HG02759 (cell line): ENCODE measurements around the gene CFAP20DC.
"Not testable (repeated sequence)": the region's sequence is repeated elsewhere in the genome, so short reads cannot be mapped to it uniquely, and the experiment has no call there.

Source experiments
- ATAC-seq: cut with Tn5 transposase; IDR thresholded peaks from one replicate; pipeline ENCODE4 v1.9.1; 2021; ENCODE audit warnings: mild to moderate bottlenecking, moderate library complexity; ENCODE audit not compliant: unreplicated experiment

CFAP20DC gene

GRCh38 chr3:58707390-58707930, 342.4 kb downstream of the CFAP20DC start:
- no peak for ATAC-seq

- no peak for ATAC-seq
Measured at GRCh38 chr3:58706395-58707167, 343.2 kb downstream of the CFAP20DC start.

- ATAC-seq = peak; percentile 53
Measured at GRCh38 chr3:58704745-58705144, 345.1 kb downstream of the CFAP20DC start.

- ATAC-seq = not testable (repeated sequence)
Measured at GRCh38 chr3:58704304-58704703, 345.5 kb downstream of the CFAP20DC start.

- no peak for ATAC-seq
Measured at GRCh38 chr3:58698246-58698645, 351.6 kb downstream of the CFAP20DC start.

- ATAC-seq = peak; percentile 59
Measured at GRCh38 chr3:58697561-58697960, 352.3 kb downstream of the CFAP20DC start.

- ATAC-seq = not testable (repeated sequence)
Measured at GRCh38 chr3:58696813-58697212, 353.0 kb downstream of the CFAP20DC start.

- no peak for ATAC-seq
Measured at GRCh38 chr3:58696093-58696492, 353.7 kb downstream of the CFAP20DC start.

- ATAC-seq = not testable (repeated sequence)
Measured at GRCh38 chr3:58695284-58695683, 354.5 kb downstream of the CFAP20DC start.

- ATAC-seq = peak; percentile 63
Measured at GRCh38 chr3:58693940-58694850, 355.6 kb downstream of the CFAP20DC start.

- no peak for ATAC-seq
Measured at GRCh38 chr3:58692484-58692883, 357.3 kb downstream of the CFAP20DC start.
